GM18505 (cell line): Measurements from ENCODE around the gene SARNP.

Experiments used
- ATAC-seq: cut with Tn5 transposase; IDR thresholded peaks from one replicate; pipeline ENCODE4 v1.9.1; 2021; ENCODE audit not compliant: unreplicated experiment
- POLR2A ChIP-seq: IDR thresholded peaks from 4 replicates; pipeline ENCODE4 v1.6.1; 2011; ENCODE audit warnings: borderline replicate concordance; ENCODE audit not compliant: insufficient read depth, insufficient read length; ENCODE audit errors: extremely low read depth

The SARNP gene

GRCh38 chr12:55824726-55825125, 7.2 kb upstream of the SARNP start:
- no peak for ATAC-seq
- peak; percentile 24 for TF ChIP-seq POLR2A

- no peak for ATAC-seq
- TF ChIP-seq POLR2A, result no peak
These were observed 5.9 kb upstream of the SARNP start for GRCh38 chr12:55823419-55823818.

GRCh38 chr12:55822228-55822627, 4.7 kb upstream of the SARNP start:
- no peak for ATAC-seq

GRCh38 chr12:55820679-55821078, 3.2 kb upstream of the SARNP start:
- ATAC-seq, result no peak
- no peak for TF ChIP-seq POLR2A

More at GRCh38 chr12:55822228-55822627, 4.7 kb upstream of the SARNP start:
- no peak for TF ChIP-seq POLR2A

GRCh38 chr12:55818886-55819285, 1.4 kb upstream of the SARNP start:
- no peak for ATAC-seq
- no peak for TF ChIP-seq POLR2A

- ATAC-seq, result peak; percentile 31
- TF ChIP-seq POLR2A, result no peak
These were observed 710 bp upstream of the SARNP start for GRCh38 chr12:55818140-55818728.

GRCh38 chr12:55816881-55817344, 611 bp downstream of the SARNP start:
- no peak for ATAC-seq
- TF ChIP-seq POLR2A, result no peak

- no peak for TF ChIP-seq POLR2A
- ATAC-seq, result no peak
These were observed 2.1 kb downstream of the SARNP start for GRCh38 chr12:55815473-55815872.

GRCh38 chr12:55814257-55814656, 3.3 kb downstream of the SARNP start:
- TF ChIP-seq POLR2A, result no peak
- ATAC-seq, result no peak

- no peak for ATAC-seq
- TF ChIP-seq POLR2A, result no peak
These were observed 5.4 kb downstream of the SARNP start for GRCh38 chr12:55812088-55812487.

GRCh38 chr12:55809274-55809673, 8.2 kb downstream of the SARNP start:
- TF ChIP-seq POLR2A, result no peak

GRCh38 chr12:55806982-55807381, 10.5 kb downstream of the SARNP start:
- no peak for ATAC-seq
- TF ChIP-seq POLR2A, result no peak

More at GRCh38 chr12:55809274-55809673, 8.2 kb downstream of the SARNP start:
- ATAC-seq, result no peak

- no peak for TF ChIP-seq POLR2A
- no peak for ATAC-seq
These were observed 20.0 kb downstream of the SARNP start for GRCh38 chr12:55797550-55797949.

GRCh38 chr12:55797068-55797467, 20.5 kb downstream of the SARNP start:
- ATAC-seq, result no peak
- no peak for TF ChIP-seq POLR2A

- TF ChIP-seq POLR2A, result no peak
- ATAC-seq, result no peak
These were observed 21.6 kb downstream of the SARNP start for GRCh38 chr12:55795950-55796349.

- ATAC-seq, result no peak
- no peak for TF ChIP-seq POLR2A
These were observed 27.6 kb downstream of the SARNP start for GRCh38 chr12:55789893-55790292.

GRCh38 chr12:55789171-55789570, 28.4 kb downstream of the SARNP start:
- TF ChIP-seq POLR2A, result no peak

More at GRCh38 chr12:55789171-55789570, 28.4 kb downstream of the SARNP start:
- ATAC-seq, result no peak
